Mammary epithelial cell (primary cell): Measurements from ENCODE around the gene FGF19.

ENCODE experiments used
- CTCF ChIP-seq, 2 donors: IDR thresholded peaks in 1 of 2; conservative IDR thresholded peaks in 1 of 2; 2 replicates each; pipeline ENCODE4 v1.5.1; 2011 to 2012; ENCODE audit warnings: inconsistent platforms in 2 of 2, low read length in 2 of 2, mild to moderate bottlenecking in 2 of 2, control low read depth in 1 of 2, low read depth in 1 of 2; ENCODE audit not compliant: insufficient read depth in 1 of 2; ENCODE audit errors: extremely low read depth in 1 of 2
- EZH2 ChIP-seq: IDR thresholded peaks from 2 replicates; pipeline ENCODE4 v1.6.1; 2012; ENCODE audit warnings: low read length, inconsistent platforms, borderline replicate concordance

GRCh38 chr11:69750108-69750850 lies 46.5 kb upstream of the FGF19 start:
- TF ChIP-seq CTCF (conservative IDR thresholded peaks at IDR 0.05 in 1 of 2, IDR thresholded peaks at IDR 0.05 in 1 of 2; ENCODE audit: extremely low read depth in 1 of 2, insufficient read depth in 1 of 2, low read depth in 1 of 2, low read length in 2 of 2): no peak
- TF ChIP-seq EZH2: no peak
